Lower leg skin (tissue), 3 donors: Measurements from ENCODE around the gene RNF151.

Experiments
- CTCF ChIP-seq, 3 donors: fragments of 450-650 bp; IDR thresholded peaks; one replicate each; pipeline ENCODE4 v1.5.1; 2016; ENCODE audit warnings: antibody characterized with exemption in 3 of 3, mild to moderate bottlenecking in 3 of 3, moderate library complexity in 2 of 3
- POLR2A ChIP-seq, 2 donors: fragments of 450-650 bp; IDR thresholded peaks; one replicate each; pipeline ENCODE4 v1.6.1; 2016 to 2017; ENCODE audit warnings: antibody characterized with exemption in 2 of 2, mild to moderate bottlenecking in 1 of 2, moderate library complexity in 1 of 2

- TF ChIP-seq CTCF (IDR thresholded peaks at IDR 0.05) (no peak), POLR2A (IDR thresholded peaks at IDR 0.05) (no peak)
Measured at GRCh38 chr16:1980030-1980769, 13.5 kb downstream of the RNF151 start.
